ENCODE measurements around the gene BIRC6. TPM values are rescaled to one million over a fixed set of nuclear protein-coding genes. Genes with fewer than 3 reads are reported as not detected.

The BIRC6 gene
- total RNA-seq, 1 donor from 2014 or later = 59.4 TPM

GRCh38 chr2:32384529-32384928 is 27.7 kb downstream of the BIRC6 start:
- H3K27me3 ChIP-seq = no peaks in the 10 kb centered on the region
- H3K4me3 ChIP-seq = no peak overlapping the region
- no peak overlapping the region for H3K27ac ChIP-seq
- TF ChIP-seq, protein P1, sequence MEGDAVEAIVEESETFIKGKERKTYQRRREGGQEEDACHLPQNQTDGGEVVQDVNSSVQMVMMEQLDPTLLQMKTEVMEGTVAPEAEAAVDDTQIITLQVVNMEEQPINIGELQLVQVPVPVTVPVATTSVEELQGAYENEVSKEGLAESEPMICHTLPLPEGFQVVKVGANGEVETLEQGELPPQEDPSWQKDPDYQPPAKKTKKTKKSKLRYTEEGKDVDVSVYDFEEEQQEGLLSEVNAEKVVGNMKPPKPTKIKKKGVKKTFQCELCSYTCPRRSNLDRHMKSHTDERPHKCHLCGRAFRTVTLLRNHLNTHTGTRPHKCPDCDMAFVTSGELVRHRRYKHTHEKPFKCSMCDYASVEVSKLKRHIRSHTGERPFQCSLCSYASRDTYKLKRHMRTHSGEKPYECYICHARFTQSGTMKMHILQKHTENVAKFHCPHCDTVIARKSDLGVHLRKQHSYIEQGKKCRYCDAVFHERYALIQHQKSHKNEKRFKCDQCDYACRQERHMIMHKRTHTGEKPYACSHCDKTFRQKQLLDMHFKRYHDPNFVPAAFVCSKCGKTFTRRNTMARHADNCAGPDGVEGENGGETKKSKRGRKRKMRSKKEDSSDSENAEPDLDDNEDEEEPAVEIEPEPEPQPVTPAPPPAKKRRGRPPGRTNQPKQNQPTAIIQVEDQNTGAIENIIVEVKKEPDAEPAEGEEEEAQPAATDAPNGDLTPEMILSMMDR (IDR thresholded peaks at IDR 0.05) = no peak
- no peak for DNase-seq (ENCODE audit: low spot score in 2 of 2)
- intact Hi-C loops (cut with DNase I) = no loop called here
- H3K36me3 ChIP-seq = peaks cover 19 to 59% of the 10 kb centered on the region in 2 donors
- H3K4me1 ChIP-seq = no peaks in the 10 kb centered on the region
- no peaks in the 10 kb centered on the region for H3K9me3 ChIP-seq

- no peak for DNase-seq (ENCODE audit: low spot score in 2 of 2)
- Histone ChIP-seq H3K4me1 (no peaks in the 10 kb centered on the region), H3K4me3 (no peak overlapping the region), H3K9me3 (no peaks in the 10 kb centered on the region), H3K27me3 (no peaks in the 10 kb centered on the region), H3K27ac (no peak overlapping the region), H3K36me3 (peaks cover 27 to 62% of the 10 kb centered on the region in 2 donors)
- intact Hi-C loops (cut with DNase I) = no loop called here
- TF ChIP-seq, protein P1 (IDR thresholded peaks at IDR 0.05) = no peak
Measured at GRCh38 chr2:32386739-32387138, 29.9 kb downstream of the BIRC6 start.

GRCh38 chr2:32399221-32399620 is 42.4 kb downstream of the BIRC6 start:
- no peaks in the 10 kb centered on the region for H3K4me1 ChIP-seq
- DNase-seq (ENCODE audit: low spot score in 2 of 2) = no peak
- peaks cover 30 to 41% of the 10 kb centered on the region in 2 donors for H3K36me3 ChIP-seq
- TF ChIP-seq, protein P1 (IDR thresholded peaks at IDR 0.05) = no peak
- H3K9me3 ChIP-seq = no peaks in the 10 kb centered on the region
- H3K27ac ChIP-seq = no peak overlapping the region
- intact Hi-C loops (cut with DNase I) = no loop called here
- no peak overlapping the region for H3K4me3 ChIP-seq
- no peaks in the 10 kb centered on the region for H3K27me3 ChIP-seq

- H3K9me3 ChIP-seq = no peaks in the 10 kb centered on the region
- peaks cover 25 to 33% of the 10 kb centered on the region in 2 donors for H3K36me3 ChIP-seq
- H3K27me3 ChIP-seq = no peaks in the 10 kb centered on the region
- DNase-seq (ENCODE audit: low spot score in 2 of 2) = no peak
- TF ChIP-seq, protein P1 (IDR thresholded peaks at IDR 0.05) = no peak
- H3K4me1 ChIP-seq = no peaks in the 10 kb centered on the region
- intact Hi-C loops (cut with DNase I) = no loop called here
- H3K27ac ChIP-seq = no peak overlapping the region
- no peak overlapping the region for H3K4me3 ChIP-seq
Measured at GRCh38 chr2:32402091-32402490, 45.3 kb downstream of the BIRC6 start.

DNA sequence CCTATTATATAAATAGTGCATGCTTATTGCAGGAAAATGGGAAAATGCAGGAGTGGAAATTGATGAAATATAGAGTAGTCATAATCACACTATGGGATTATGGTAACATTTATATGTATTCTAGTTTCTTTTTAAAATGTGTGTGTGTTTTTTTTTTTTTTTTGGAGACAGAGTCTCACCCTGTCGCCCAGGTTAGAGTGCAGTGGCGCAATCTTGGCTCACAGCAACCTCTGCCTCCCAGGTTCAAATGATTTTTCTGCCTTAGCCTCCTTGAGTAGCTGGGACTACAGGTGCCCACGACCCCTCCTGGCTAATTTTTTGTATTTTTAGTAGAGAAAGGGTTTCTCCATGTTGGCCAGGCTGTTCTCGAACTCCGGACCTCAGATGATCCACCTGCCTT is 47.0 kb downstream of the BIRC6 start:
- intact Hi-C loops (cut with DNase I) = no loop called here
- Histone ChIP-seq H3K27me3 (no peaks in the 10 kb centered on the region), H3K4me3 (no peak overlapping the region), H3K4me1 (no peaks in the 10 kb centered on the region), H3K36me3 (peaks cover 30 to 39% of the 10 kb centered on the region in 2 donors), H3K9me3 (no peaks in the 10 kb centered on the region), H3K27ac (no peak overlapping the region)
- TF ChIP-seq, protein P1 (IDR thresholded peaks at IDR 0.05) = no peak
- DNase-seq (ENCODE audit: low spot score in 2 of 2) = no peak

DNA sequence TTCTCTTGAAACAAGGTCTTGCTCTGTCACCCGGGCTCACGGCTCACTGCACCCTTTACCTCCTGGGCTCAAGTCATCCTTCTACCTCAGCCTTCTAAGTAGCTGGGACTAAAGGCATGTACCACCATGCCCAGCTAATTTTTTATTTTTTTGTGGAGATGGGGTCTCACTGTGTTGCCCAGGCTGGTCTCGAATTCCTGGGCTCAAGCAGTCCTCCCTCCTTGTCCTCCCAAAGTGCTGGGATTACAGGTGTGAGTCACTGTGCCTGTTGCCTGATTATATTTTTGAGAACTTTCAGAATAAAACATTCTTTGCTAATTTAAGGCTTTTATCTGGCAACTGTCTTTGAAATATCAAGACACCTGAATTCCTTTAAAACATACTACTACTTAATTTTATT is 47.9 kb downstream of the BIRC6 start:
- H3K4me1 ChIP-seq = no peaks in the 10 kb centered on the region
- no peak overlapping the region for H3K27ac ChIP-seq
- peaks cover 30 to 35% of the 10 kb centered on the region in 2 donors for H3K36me3 ChIP-seq
- intact Hi-C loops (cut with DNase I) = no loop called here
- TF ChIP-seq, protein P1 (IDR thresholded peaks at IDR 0.05) = no peak
- no peak overlapping the region for H3K4me3 ChIP-seq
- DNase-seq (ENCODE audit: low spot score in 2 of 2) = no peak
- H3K9me3 ChIP-seq = no peaks in the 10 kb centered on the region
- no peaks in the 10 kb centered on the region for H3K27me3 ChIP-seq
